Fibroblast of the aortic adventitia (primary cell): ENCODE results near the gene HPN. TPM values are rescaled to one million over a fixed set of nuclear protein-coding genes. Genes with fewer than 3 reads are reported as not detected.
"Not testable (repeated sequence)": the region's sequence is repeated elsewhere in the genome, so short reads cannot be mapped to it uniquely, and the experiment has no call there.

Experiments
- DNase-seq: peaks from one replicate; pipeline ENCODE4 v3.0.0-alpha.2; 2010; ENCODE audit warnings: low read depth
- H3K4me3 ChIP-seq: 2 replicates; pipeline ENCODE4 v1.5.1; 2011; ENCODE audit warnings: low read depth, mild to moderate bottlenecking, control low read depth, low read length, moderate library complexity
- total RNA-seq: library from RNA; depleted of rRNA; stranded (reverse); fragments of >200 nt; gene quantifications from 2 replicates; pipeline ENCODE4 v1.2.3, GENCODE V29; 2012; ENCODE audit warnings: low replicate concordance
- TF ChIP-seq, protein P1 (sequence below): IDR thresholded peaks from 2 replicates; pipeline ENCODE4 v1.5.1; 2011; ENCODE audit warnings: mild to moderate bottlenecking, low read length, control low read depth, inconsistent platforms; ENCODE audit not compliant: insufficient read depth

Gene HPN
- total RNA-seq, 1 donor: not detected

DNA sequence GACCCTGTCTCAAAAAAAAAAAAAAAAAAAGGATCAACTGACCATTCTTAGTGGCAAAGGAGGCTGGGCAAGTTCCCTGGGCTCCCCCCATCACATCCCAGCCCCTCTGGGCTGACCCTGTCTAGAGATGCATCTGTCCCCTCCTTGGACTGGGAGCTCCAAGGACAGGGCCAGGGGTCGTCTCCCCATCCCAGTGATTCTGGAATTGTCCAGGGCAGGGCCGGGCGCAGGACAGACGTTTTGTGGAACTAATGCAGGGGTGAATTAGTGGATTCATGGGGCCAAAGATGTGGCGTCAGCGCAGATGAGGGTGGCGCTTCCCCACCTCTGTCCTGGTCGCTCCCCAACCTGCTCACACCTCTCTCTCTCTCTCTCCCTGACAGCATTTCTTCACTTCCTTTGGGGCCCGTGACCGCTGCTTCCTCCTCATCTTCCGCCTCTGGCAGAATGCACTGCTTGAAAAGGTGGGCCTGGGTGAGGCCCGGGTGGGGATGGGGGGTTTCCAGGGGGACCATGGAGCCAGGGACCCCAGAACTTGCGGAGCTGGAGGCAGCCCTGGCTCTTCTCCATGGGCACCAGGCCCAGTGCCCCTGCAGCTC is 30.3 kb upstream of the HPN start:
- no peak overlapping the region for H3K4me3 ChIP-seq
- DNase-seq: no peak
- TF ChIP-seq, protein P1, sequence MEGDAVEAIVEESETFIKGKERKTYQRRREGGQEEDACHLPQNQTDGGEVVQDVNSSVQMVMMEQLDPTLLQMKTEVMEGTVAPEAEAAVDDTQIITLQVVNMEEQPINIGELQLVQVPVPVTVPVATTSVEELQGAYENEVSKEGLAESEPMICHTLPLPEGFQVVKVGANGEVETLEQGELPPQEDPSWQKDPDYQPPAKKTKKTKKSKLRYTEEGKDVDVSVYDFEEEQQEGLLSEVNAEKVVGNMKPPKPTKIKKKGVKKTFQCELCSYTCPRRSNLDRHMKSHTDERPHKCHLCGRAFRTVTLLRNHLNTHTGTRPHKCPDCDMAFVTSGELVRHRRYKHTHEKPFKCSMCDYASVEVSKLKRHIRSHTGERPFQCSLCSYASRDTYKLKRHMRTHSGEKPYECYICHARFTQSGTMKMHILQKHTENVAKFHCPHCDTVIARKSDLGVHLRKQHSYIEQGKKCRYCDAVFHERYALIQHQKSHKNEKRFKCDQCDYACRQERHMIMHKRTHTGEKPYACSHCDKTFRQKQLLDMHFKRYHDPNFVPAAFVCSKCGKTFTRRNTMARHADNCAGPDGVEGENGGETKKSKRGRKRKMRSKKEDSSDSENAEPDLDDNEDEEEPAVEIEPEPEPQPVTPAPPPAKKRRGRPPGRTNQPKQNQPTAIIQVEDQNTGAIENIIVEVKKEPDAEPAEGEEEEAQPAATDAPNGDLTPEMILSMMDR: no peak

DNA sequence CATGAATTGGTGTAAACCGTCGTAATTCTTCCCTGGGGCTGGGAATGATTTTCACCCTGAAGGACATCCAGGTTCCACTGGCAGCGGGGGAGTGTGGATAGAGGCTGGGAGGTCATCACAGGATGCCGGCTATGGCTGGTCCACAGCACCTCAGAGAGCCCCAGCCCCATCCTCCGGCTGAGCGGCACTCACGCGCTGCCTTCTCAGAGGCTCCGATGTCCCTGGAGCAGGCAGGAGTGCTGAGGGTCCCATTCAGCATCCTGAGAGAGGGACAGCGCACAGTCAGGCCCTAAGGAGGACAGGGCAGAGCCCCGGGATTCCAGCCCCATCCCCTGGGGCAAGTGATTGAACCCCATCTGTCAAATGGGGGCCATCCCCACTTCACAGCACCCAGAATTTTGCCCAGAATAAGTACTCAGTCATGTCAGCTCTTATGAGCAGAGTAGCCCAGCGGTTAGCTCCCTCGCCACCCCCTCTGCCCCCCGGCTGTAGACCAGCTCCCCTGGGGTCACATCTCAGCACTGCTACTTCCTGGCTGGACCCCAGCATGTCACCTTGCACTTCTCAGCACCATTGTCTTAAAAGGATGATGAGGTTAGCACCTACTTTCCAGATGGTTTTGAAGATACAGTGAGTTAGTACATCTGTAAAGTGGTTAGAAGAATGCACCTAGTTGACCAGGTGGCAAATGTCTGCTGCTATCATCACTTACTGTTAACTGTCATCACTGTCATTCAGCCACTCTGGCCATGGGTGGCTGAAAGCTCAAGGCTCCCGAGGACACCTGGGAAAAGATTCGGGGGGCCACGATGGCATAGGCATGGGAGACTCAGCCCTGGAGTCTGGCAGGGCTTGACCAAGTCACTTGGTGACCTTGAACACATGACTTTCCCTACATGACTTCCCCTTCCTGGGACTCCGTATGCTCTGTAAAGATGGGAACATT is 29.5 kb upstream of the HPN start:
- TF ChIP-seq, protein P1: no peak
- no peak overlapping the region for H3K4me3 ChIP-seq
- DNase-seq: no peak

- peak; percentile 62 for DNase-seq
- H3K4me3 ChIP-seq: no peak overlapping the region
- TF ChIP-seq, protein P1: peak; percentile 99
These were observed 28.3 kb upstream of the HPN start for GRCh38 chr19:35013041-35013819.

DNA sequence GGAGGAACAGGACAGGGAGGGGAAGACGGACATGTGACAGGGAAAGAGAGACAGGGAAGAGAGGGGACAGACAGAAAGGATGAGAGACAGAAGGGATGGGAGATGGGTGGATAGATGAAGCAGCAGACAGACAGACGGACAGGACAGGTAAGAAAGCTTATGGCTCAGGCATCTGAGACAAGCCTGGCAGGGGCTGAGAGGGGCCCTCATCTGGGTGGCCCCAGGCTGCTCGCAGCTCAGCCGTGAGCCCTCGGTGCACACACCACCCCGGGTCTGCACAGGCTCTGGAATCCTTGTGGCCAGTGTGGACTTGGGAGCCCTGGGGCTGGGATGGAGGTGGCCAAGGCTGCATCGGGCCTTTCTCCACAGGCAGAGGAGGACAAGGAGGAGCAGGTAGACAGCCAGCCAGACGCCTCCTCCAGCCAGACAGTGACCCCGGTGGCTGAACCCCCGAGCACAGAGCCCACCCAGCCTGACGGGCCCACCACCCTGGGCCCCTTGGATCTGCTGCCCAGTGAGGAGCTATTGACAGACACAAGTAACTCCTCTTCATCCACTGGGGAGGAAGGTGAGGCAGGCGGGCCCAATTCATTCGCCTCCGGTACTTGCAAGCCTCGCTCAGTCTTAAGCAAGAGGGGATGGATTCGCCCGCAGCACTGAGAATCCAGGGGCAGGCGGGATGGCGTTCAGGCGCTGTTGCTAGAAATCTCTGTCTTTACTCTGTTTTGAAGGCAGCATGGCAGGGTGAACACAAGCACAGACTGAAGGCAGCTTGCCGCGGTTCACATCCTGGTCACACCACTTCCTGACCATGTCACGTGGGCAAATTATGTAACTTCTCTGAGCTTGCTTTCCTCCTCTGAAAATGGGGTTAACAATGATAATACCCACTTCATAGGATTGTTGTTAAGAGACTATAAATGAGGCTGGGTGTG is 27.4 kb upstream of the HPN start:
- no peak overlapping the region for H3K4me3 ChIP-seq
- DNase-seq: no peak
- TF ChIP-seq, protein P1: no peak

DNA sequence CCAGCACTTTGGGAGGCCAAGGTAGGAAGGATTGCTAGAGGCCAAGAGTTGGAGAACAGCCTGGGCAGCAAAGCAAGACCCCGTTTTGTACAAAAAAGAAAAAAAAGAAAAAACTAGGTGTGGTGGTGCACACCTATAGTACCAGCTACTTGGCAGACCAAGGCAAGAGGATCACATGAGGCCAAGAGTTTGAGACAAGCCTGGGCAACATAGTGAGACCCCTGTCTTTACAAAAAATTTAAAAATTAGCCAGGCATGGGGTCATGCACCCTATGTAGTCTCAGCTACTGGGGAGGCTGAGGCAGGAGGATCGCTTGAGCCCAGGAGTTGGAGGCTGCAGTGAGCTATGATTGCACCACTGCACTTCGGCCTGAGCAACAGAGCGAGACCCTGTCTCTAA is 26.7 kb upstream of the HPN start:
- not testable (repeated sequence) for DNase-seq, H3K4me3 ChIP-seq

DNA sequence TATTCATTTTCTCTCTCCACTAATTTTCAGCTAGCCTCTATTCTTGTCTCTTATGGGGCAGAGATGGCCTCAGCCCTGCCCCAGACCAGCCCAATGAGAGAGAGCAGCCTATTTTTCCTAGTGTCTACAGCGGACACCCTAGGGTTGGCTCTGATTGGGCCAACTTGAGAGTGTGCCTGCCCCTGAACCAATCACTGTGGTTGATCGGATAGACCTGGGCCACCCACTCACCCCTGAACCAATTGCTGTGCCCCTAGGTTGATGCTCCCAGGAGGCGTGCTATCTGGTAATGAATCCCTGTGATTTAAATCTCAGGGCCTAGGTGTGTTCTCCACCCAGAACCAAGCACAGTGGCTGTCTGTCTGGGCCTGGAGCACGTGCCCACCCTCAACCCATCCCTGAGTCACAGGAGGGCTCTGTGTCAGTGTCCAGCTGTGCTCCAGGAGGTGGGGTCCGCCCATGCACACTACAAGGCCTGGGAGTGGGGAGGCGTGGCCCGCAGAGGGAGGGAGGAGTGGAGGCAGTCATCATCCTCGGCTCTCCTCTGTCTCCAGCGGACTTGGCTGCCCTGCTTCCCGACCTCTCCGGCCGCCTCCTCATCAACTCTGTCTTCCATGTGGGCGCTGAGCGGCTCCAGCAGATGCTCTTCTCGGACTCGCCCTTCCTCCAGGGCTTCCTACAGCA is 26.1 kb upstream of the HPN start:
- H3K4me3 ChIP-seq: no peak overlapping the region
- no peak for DNase-seq
- TF ChIP-seq, protein P1: no peak
